Aorta (tissue), 5 donors: ENCODE measurements around the gene DAB2IP. TPM values are rescaled to one million over a fixed set of nuclear protein-coding genes. Genes with fewer than 3 reads are reported as not detected.

ENCODE experiments used
- ATAC-seq: fragments of 200-7000 bp; cut with Tn5 transposase; one replicate; pipeline ENCODE4 v1.9.1; 2022; ENCODE audit warnings: moderate library complexity; ENCODE audit not compliant: low FRiP score
- DNase-seq, 2 donors: peaks; one replicate each; pipeline ENCODE4 v3.0.0-alpha.2; 2020
- H3K27ac ChIP-seq, 2 donors: one replicate each; pipeline ENCODE4 v1.5.1; 2013; ENCODE audit warnings: low read length in 2 of 2, mild to moderate bottlenecking in 2 of 2, moderate library complexity in 2 of 2, control low read depth in 1 of 2, inconsistent platforms in 1 of 2, low read depth in 1 of 2
- H3K27me3 ChIP-seq, 2 donors: one replicate each; pipeline ENCODE4 v1.6.1; 2013; ENCODE audit warnings: control low read depth in 1 of 2, low read length in 1 of 2, mild to moderate bottlenecking in 1 of 2, moderate library complexity in 1 of 2; ENCODE audit not compliant: insufficient read depth in 2 of 2, control insufficient read depth in 1 of 2
- H3K36me3 ChIP-seq, 2 donors: one replicate each; pipeline ENCODE4 v1.6.1; 2013; ENCODE audit warnings: control low read depth in 1 of 2, low read length in 1 of 2, mild to moderate bottlenecking in 1 of 2; ENCODE audit not compliant: insufficient read depth in 2 of 2, control insufficient read depth in 1 of 2
- H3K4me1 ChIP-seq, 2 donors: one replicate each; pipeline ENCODE4 v1.6.1; 2013; ENCODE audit warnings: low read length in 2 of 2, control low read depth in 1 of 2, mild to moderate bottlenecking in 1 of 2, moderate library complexity in 1 of 2; ENCODE audit not compliant: insufficient read depth in 2 of 2, control insufficient read depth in 1 of 2
- H3K4me3 ChIP-seq, 2 donors: one replicate each; pipeline ENCODE4 v1.5.1; 2013; ENCODE audit warnings: low read length in 2 of 2, control low read depth in 1 of 2, mild to moderate bottlenecking in 1 of 2
- H3K9me3 ChIP-seq: one replicate; pipeline ENCODE4 v1.6.1; 2013; ENCODE audit warnings: mild to moderate bottlenecking, low read length; ENCODE audit not compliant: control insufficient read depth
- WGBS, 2 donors: extraction: QIAGEN DNeasy Blood & Tissue Kit; methylation state at CpG; one replicate each; pipeline ENCODE4 v1.1.7; 2013; 5-methylcytosine and 5-hydroxymethylcytosine counted together
- intact Hi-C, 2 donors: fragments of 100-400 bp; cut with DNase I; formaldehyde crosslinking; loops; one replicate each; pipeline versions ENCODE4 v1.14.2 to v1.15.0; 2022
- polyA plus RNA-seq, 2 donors: library from polyadenylated mRNA; stranded (reverse); fragments of 200-250 nt; gene quantifications; one replicate each; pipeline ENCODE4 v1.2.3, GENCODE V29; 2013
- total RNA-seq, 2 donors: library from RNA; stranded (reverse); fragmentation: NEBNext Ultra II Directional; extraction: Animal tissue kit (Norgen Biotek cat#: 25700); gene quantifications; one replicate each; pipeline ENCODE4 v1.2.1, GENCODE V29; 2021
- donor health status: healthy with polysubstance abuse.
- donor health status: Bipolar disorder and iron deficiency.
- donor health status: DM: no; HTN: no; CAD: no.
- donor health status: DM: no; HTN: no; CAD: no.
- donor health status: DM: yes; HTN: yes; CAD: no.

The DAB2IP gene
- total and polyA plus RNA-seq, 4 donors = 12.0 to 75.4 (median 51.4) TPM

DNA sequence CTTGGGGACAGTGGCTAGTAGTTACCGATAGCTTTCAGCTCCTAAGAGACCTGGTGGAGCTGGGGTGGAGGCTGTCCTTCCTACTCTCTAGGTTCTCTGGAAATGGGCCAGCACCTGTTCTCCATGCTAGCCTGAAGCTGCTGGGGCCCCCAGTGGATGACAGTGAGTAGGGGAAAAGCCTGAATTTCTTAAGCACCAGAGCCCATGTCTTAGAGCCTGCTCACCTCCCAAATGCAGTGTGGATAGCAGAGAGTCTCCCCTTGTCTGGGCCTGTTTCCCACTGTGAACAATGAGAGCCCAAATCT is 105.8 kb downstream of the DAB2IP start:
- H3K27ac ChIP-seq = no peak overlapping the region

DNA sequence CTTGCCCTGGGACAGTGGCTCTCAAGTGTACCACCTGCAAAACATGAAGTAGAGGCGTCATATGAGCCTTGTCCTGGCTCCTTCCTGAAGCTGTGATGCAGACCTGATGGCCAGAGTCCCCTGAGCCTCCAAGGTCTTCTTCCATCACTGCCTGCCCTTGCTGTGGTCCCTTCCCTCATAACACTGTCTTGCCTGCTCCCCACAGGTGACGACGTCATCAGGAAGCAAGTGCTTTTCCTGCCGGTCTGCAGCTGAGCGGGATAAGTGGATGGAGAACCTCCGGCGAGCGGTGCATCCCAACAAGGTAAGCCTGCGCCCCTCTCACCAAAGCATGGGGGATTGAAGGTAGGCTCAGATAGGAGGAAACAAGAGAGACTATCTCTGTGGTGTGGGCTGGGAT is 107.3 kb downstream of the DAB2IP start:
- WGBS, 2 donors = 84 to 87% methylated on average over 9 of the region's 9 CpGs

More for the DNA sequence above, 105.8 kb downstream of the DAB2IP start:
- intact Hi-C loops = no loop called here
- no peak for DNase-seq
- WGBS, 2 donors = 76 to 77% methylated on average over 1 of the region's 1 CpG
- Histone ChIP-seq H3K36me3 (peaks cover 0 to 6% of the 10 kb centered on the region in 2 donors), H3K4me1 (peaks cover 0 to 4% of the 10 kb centered on the region in 2 donors), H3K27me3 (no peaks in the 10 kb centered on the region), H3K9me3 (no peaks in the 10 kb centered on the region), H3K4me3 (no peak overlapping the region)
- ATAC-seq = no peak

DNA sequence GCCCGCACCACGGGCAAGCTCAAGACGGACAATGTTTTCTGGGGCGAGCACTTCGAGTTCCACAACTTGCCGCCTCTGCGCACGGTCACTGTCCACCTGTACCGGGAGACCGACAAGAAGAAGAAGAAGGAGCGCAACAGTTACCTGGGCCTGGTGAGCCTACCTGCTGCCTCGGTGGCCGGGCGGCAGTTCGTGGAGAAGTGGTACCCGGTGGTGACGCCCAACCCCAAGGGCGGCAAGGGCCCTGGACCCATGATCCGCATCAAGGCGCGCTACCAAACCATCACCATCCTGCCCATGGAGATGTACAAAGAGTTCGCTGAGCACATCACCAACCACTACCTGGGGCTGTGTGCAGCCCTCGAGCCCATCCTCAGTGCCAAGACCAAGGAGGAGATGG is 108.6 kb downstream of the DAB2IP start:
- intact Hi-C loops = no loop called here
- peaks cover 0 to 6% of the 10 kb centered on the region in 2 donors for H3K36me3 ChIP-seq
- no peaks in the 10 kb centered on the region for H3K9me3 ChIP-seq
- H3K27me3 ChIP-seq = no peaks in the 10 kb centered on the region
- 95 to 96% methylated on average over 22 to 23 of the region's 23 CpGs for WGBS, 2 donors
- DNase-seq = no peak
- ATAC-seq = no peak
- no peak overlapping the region for H3K27ac ChIP-seq
- H3K4me3 ChIP-seq = no peak overlapping the region
- H3K4me1 ChIP-seq = no peaks in the 10 kb centered on the region

More for the DNA sequence above, 107.3 kb downstream of the DAB2IP start:
- Histone ChIP-seq H3K4me1 (no peaks in the 10 kb centered on the region), H3K4me3 (no peak overlapping the region), H3K36me3 (peaks cover 0 to 6% of the 10 kb centered on the region in 2 donors), H3K27ac (no peak overlapping the region), H3K9me3 (no peaks in the 10 kb centered on the region), H3K27me3 (no peaks in the 10 kb centered on the region)
- ATAC-seq (no peak), DNase-seq (no peak)
- intact Hi-C loops = no loop called here

DNA sequence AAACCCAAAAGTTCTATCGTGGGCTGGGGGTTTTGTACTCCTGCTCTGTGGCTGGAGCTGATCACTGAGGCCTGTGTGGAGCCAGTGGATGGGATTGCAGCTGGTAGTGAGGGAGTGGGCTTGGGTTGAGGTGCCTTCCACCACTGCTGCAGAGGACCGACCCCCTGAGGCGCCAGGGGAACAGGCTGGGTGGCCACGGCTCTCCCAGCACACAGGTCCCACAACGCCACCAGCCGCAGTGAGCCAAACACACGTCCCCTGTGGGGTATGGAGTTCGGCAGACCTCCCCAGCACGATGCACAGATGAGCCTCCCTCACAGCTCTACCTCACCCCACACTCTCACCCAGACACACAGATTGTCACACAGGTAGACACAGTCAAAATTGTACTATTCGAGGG is 109.1 kb downstream of the DAB2IP start:
- Histone ChIP-seq H3K27me3 (no peaks in the 10 kb centered on the region), H3K4me3 (no peak overlapping the region), H3K9me3 (no peaks in the 10 kb centered on the region), H3K36me3 (peaks cover 0 to 6% of the 10 kb centered on the region in 2 donors), H3K27ac (no peak overlapping the region), H3K4me1 (peaks cover 2 to 3% of the 10 kb centered on the region in 2 donors)
- WGBS, 2 donors = 86% methylated on average over 9 to 10 of the region's 10 CpGs
- no peak for DNase-seq
- intact Hi-C loops = no loop called here
- ATAC-seq = no peak

DNA sequence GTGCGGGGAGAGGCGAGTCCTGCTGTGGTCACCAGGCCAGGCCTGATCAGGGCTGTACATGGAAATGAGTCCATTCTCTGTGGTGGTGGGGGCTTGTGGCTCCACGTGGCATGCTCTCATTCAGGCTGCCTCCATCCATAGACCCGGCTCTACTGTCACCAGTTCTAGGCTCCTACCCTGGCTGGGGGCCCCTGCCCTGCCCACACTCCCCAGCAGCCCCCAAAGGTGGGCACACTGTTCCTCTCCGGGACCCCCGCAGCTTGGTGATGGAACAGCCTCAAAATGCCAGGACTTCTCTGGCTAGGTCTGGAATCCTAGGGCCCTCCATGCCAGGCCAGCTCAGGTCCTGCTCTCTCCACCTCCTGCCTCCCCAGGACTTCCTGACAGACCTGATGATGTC is 111.7 kb downstream of the DAB2IP start:
- Histone ChIP-seq H3K4me3 (no peak overlapping the region), H3K9me3 (no peaks in the 10 kb centered on the region), H3K27ac (no peak overlapping the region), H3K36me3 (peaks cover 0 to 6% of the 10 kb centered on the region in 2 donors), H3K27me3 (no peaks in the 10 kb centered on the region), H3K4me1 (peaks cover 2 to 3% of the 10 kb centered on the region in 2 donors)
- intact Hi-C loops = no loop called here
- DNase-seq (no peak), ATAC-seq (no peak)
- 86 to 87% methylated on average over 6 of the region's 6 CpGs for WGBS, 2 donors

DNA sequence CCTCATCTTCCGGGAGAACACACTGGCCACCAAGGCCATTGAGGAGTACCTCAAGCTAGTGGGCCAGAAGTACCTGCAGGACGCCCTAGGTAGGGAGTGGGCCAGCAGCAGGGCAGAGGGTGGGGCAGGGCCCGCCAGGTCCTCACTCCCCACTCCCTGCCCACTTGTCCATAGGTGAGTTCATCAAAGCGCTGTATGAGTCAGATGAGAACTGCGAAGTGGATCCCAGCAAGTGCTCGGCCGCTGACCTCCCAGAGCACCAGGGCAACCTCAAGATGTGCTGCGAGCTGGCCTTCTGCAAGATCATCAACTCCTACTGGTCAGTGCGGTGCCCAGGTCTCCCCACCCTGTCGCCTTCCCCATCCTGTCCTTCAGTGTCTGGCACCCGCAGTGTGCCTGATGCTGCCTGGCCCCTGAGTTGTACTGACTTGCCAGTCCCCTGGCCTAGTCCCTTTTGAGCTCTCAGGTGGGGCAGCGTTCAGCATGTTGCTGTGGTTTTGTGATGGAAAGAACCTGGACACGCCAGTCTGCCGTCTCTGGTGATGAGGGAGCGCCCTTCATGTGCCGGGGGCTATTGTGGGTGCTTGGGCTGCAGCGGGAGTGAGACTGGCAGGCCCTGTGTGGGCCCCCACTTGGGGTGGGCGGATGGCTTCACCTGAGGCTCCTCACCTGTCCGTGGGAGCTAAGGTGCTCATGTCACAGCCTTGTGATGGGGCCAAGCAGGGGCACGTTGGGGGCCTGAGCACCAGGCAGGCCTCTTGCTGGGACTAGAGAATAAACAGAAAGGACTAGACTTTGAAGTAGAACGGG is 112.3 kb downstream of the DAB2IP start:
- ATAC-seq (no peak), DNase-seq (no peak)
- intact Hi-C loops = no loop called here
- Histone ChIP-seq H3K27me3 (no peaks in the 10 kb centered on the region), H3K36me3 (peaks cover 0 to 9% of the 10 kb centered on the region in 2 donors), H3K4me3 (no peak overlapping the region), H3K4me1 (peaks cover 2 to 3% of the 10 kb centered on the region in 2 donors), H3K9me3 (no peaks in the 10 kb centered on the region), H3K27ac (no peak overlapping the region)
- WGBS, 2 donors = 89 to 90% methylated on average over 21 of the region's 21 CpGs

DNA sequence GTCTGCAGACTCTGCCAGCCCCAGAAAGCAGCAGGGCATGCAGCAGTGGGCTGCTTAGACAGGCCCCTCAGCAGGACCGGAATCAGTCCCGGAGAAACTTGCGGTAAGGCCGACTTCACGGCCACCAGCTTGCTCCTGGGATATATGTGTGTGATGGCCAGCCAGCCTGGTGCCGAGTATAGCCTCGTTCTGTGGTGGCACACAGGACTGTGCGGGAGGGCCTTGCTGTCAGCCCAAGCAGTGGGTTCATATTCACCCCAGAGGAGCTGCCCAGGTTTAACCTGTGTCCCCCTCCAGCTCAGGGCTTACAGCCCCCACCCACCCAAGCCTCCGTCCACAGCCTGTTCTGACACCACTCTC is 112.9 kb downstream of the DAB2IP start:
- Histone ChIP-seq H3K27ac (peak overlapping the region in 1 of 2 donors; percentile 64), H3K4me1 (peaks cover 2 to 3% of the 10 kb centered on the region in 2 donors), H3K9me3 (no peaks in the 10 kb centered on the region), H3K36me3 (peaks cover 0 to 12% of the 10 kb centered on the region in 2 donors), H3K4me3 (no peak overlapping the region), H3K27me3 (no peaks in the 10 kb centered on the region)
- no peak for ATAC-seq
- intact Hi-C loops = no loop called here
- WGBS, 2 donors = 81 to 82% methylated on average over 8 to 9 of the region's 9 CpGs
- DNase-seq = no peak

DNA sequence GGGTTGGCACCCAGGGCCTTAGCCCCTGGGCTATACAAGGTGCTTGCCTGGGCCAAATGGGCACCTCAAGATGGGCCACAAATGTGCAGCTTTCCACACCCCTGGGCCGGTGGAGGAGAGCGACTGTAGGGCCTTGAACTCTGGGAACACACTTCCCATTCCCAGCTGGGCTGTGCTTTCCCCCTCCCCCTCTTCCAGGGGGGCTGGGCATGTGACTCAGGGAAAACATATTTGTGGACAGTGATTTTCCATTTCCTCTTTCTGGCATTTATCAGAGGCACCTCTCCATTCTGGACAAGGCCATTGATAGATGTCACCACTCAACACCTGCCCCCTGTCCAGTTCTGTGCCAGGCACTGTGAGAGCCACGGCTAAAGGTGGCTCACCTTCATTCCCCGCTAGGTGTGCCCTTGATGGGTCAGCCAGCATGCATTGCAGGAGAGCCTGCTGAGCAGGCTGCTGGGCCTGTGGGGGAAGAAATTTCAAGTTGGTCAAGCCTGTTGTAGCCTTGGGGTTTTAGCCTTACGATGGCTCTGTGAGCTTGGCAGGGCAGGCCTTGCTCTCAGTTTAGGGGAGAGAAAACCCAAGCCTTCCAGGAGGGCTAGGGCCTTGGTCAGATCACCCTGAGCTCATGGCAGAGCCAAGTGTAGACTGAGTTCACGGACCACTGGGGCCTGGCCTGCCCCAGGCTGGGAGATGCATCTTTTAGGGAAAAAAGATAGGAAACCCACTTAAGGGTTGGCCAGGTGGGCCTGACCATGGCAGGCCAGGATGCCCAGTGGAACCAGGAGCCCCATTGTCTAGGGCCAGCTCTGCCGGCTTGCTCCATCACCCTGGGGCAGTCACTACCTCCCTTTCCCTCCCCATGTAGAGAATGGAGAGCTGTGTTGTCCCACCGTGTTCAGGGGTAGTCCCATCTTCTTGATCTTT is 113.9 kb downstream of the DAB2IP start:
- Histone ChIP-seq H3K4me1 (peaks cover 2 to 3% of the 10 kb centered on the region in 2 donors), H3K27me3 (no peaks in the 10 kb centered on the region), H3K36me3 (peaks cover 0 to 6% of the 10 kb centered on the region in 2 donors), H3K9me3 (no peaks in the 10 kb centered on the region), H3K27ac (peak overlapping the region; percentile 6 to 73), H3K4me3 (no peak overlapping the region)
- ATAC-seq = no peak
- intact Hi-C loops = no loop called here
- WGBS, 2 donors = 55 to 57% methylated on average over 8 of the region's 8 CpGs
- peak in 1 of 2 donors; percentile 76 for DNase-seq
